ENCODE results near the gene HOMER3.
A peak's percentile ranks its signal among the peaks of the same experiment; 100 is the strongest.

The HOMER3 gene

GRCh38 chr19:18898607-18899408 is 42.2 kb downstream of the HOMER3 start:
- TF ChIP-seq, protein P1, sequence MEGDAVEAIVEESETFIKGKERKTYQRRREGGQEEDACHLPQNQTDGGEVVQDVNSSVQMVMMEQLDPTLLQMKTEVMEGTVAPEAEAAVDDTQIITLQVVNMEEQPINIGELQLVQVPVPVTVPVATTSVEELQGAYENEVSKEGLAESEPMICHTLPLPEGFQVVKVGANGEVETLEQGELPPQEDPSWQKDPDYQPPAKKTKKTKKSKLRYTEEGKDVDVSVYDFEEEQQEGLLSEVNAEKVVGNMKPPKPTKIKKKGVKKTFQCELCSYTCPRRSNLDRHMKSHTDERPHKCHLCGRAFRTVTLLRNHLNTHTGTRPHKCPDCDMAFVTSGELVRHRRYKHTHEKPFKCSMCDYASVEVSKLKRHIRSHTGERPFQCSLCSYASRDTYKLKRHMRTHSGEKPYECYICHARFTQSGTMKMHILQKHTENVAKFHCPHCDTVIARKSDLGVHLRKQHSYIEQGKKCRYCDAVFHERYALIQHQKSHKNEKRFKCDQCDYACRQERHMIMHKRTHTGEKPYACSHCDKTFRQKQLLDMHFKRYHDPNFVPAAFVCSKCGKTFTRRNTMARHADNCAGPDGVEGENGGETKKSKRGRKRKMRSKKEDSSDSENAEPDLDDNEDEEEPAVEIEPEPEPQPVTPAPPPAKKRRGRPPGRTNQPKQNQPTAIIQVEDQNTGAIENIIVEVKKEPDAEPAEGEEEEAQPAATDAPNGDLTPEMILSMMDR (IDR thresholded peaks at IDR 0.05; ENCODE audit: control insufficient read depth, insufficient read depth, low read depth, low read length, missing control alignments): no peak
- no peak for DNase-seq (ENCODE audit: low read depth)
- H3K4me3 ChIP-seq (ENCODE audit: control insufficient read depth, low read depth, low read length): no peak overlapping the region

DNA sequence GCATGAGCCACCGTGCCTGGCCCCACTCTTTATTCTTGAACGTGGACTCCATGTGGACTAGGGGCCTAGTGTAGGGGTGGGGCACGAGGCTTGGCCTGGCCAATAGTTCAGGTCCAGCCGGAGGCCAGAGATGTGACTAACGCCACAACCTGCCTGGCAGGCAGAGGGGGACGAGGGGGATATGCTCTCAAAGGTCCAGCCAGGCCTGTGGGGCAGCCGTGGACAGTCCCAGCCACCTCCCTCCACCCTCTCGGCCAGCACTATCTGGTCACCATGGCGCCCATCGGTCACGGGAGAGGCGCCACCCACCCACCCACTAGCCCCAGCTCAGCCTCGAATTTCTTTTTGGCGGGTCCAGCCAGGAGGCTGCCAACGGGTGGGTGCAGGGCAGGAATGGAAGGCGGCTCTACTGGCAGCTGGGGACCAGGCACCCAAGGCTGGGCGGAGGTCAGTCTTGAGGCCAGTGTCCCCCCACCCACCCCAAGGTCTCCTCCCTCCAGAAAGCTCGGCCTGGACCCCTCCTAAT is 42.9 kb downstream of the HOMER3 start:
- no peak overlapping the region for H3K4me3 ChIP-seq (ENCODE audit: control insufficient read depth, low read depth, low read length)
- TF ChIP-seq, protein P1 (IDR thresholded peaks at IDR 0.05; ENCODE audit: control insufficient read depth, insufficient read depth, low read depth, low read length, missing control alignments): no peak
- DNase-seq (ENCODE audit: low read depth): no peak

DNA sequence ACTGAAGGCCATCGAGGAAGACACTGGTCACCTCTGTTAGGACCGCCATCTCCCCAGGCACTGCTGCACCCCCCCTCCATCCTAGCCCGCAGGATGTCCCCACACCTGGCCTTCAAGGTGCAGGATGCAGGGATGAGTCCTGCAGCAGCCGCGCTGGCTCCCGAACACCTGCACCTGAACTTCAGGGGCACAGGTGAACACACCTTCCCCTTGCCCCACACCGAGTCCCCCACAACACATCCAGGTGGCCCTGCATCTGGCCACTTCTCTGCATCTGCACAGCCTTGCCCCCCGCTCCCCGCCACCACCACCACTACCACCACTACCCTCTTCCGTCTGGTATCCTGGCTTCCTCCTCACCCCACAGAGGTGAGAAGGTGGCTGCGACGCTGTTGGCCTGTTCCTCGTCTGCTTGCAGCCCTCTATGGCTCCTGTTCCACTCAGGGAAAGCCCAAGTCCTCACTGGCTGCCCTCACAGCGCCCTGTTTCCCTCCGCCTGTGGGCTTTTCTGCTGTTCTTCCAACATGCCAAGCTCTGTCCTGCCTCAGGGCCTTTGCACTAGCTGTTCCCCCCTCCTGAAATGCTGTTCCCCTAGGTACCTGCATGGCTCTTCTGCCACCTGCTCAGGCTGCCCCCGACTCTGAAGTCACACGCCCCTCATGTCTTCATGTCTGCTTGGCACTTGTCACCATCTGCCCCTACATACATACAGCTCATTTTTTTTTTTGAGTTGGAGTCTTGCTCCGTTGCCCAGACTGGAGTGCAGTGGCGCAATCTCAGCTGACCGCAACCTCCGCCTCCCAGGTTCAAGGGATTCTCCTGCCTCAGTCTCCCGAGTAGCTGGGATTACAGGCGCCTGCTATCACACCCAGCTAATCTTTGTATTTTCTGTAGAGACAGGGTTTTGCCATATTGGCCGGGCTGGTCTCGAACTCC is 43.7 kb downstream of the HOMER3 start:
- DNase-seq (ENCODE audit: low read depth): no peak
- H3K4me3 ChIP-seq (ENCODE audit: control insufficient read depth, low read depth, low read length): no peak overlapping the region
- TF ChIP-seq, protein P1 (IDR thresholded peaks at IDR 0.05; ENCODE audit: control insufficient read depth, insufficient read depth, low read depth, low read length, missing control alignments): no peak

DNA sequence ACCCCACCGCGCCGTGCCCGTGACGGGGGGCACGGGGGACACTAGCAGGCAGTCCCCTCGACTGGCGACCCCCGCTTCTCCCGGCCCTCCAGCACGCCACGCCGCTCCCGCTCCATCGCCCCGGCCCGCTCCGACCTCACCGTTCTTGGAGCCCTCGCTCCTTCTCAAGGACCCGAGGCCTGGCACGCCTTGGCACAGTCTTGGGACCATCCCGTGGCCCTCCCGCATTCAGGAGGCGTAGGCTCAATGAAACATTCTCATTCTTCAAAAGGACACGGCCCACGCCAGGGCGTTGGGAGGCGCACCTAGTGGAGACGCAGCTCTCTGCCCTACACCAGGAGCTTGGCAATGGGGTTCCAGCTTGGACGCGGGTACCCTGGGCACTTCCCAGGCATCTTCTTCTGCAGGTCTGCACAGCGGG is 44.6 kb downstream of the HOMER3 start:
- TF ChIP-seq, protein P1 (IDR thresholded peaks at IDR 0.05; ENCODE audit: control insufficient read depth, insufficient read depth, low read depth, low read length, missing control alignments): no peak
- peak overlapping the region; percentile 3 for H3K4me3 ChIP-seq (ENCODE audit: control insufficient read depth, low read depth, low read length)
- DNase-seq (ENCODE audit: low read depth): no peak

DNA sequence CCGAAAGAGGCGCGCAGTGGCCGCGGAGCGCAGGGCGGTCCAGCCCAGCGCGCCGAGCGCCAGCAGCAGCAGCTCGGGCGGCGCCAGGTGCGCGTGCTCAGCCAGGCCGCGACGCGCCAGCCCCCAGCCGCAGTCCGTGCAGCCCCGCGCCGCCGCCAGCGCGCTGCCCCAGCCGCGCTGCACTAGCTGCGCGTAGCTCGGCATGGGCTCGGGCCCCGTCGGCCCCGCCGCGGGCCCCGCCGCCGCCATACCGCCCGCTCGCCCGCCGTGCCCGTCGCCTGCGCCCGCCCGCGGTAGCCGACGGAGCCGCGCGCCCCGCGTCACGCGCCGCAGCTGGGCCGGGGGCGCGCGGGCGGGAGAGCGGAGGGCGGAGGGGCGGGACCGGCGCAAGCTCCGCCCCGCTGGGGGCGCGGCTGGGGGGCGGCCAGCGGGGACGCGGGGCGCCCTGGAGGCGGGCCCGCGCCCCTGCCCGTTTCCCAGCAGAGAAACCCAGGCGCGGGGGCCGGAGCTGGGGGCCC is 45.1 kb downstream of the HOMER3 start, which contains the start of gene CERS1:
Gene CERS1, minus strand, starts transcription at position 335 of the 518 bp plus-strand sequence. Its CDS starts 86 bp downstream, at position 249.
- H3K4me3 ChIP-seq (ENCODE audit: control insufficient read depth, low read depth, low read length): peak within 1 kb of the TSS; percentile 51
- no peak for DNase-seq (ENCODE audit: low read depth)
- TF ChIP-seq, protein P1 (IDR thresholded peaks at IDR 0.05; ENCODE audit: control insufficient read depth, insufficient read depth, low read depth, low read length, missing control alignments): no peak

All from AG09309 (cell line).